Ovary (tissue), 9 donors: ENCODE data around the gene ASB2. TPM values are rescaled to one million over a fixed set of nuclear protein-coding genes. Genes with fewer than 3 reads are reported as not detected.

Experiments used
- DNase-seq, 5 donors: peaks; one replicate each; pipeline ENCODE4 v3.0.0-alpha.2; 2019 to 2020
- H3K27ac ChIP-seq, 2 donors: fragments of 200-600 bp; one replicate each; pipeline versions ENCODE4 v1.5.1 to v1.8.0; 2019 to 2022
- H3K27me3 ChIP-seq: fragments of 200-600 bp; one replicate; pipeline ENCODE4 v1.8.0; 2022
- H3K36me3 ChIP-seq: fragments of 200-600 bp; sonication (generic); one replicate; pipeline ENCODE4 v1.5.1; 2019
- H3K4me1 ChIP-seq: one replicate; pipeline ENCODE4 v1.8.1; 2013; ENCODE audit warnings: mild to moderate bottlenecking, moderate library complexity; ENCODE audit not compliant: insufficient read depth
- H3K4me3 ChIP-seq: fragments of 200-600 bp; sonication (generic); one replicate; pipeline ENCODE4 v1.5.1; 2017
- H3K9me3 ChIP-seq, 2 donors: fragments of 200-600 bp in 1 of 2; sonication (generic) in 1 of 2; one replicate each; pipeline versions ENCODE4 v1.5.1 to v1.8.1; 2013 to 2019; ENCODE audit warnings: mild to moderate bottlenecking in 1 of 2, moderate library complexity in 1 of 2
- EP300 ChIP-seq: sonication (generic); formaldehyde crosslinking; IDR thresholded peaks from one replicate; pipeline ENCODE4 v1.6.1; 2017; ENCODE audit warnings: antibody characterized with exemption
- POLR2A ChIP-seq: fragments of 450-650 bp; IDR thresholded peaks from one replicate; pipeline ENCODE4 v1.6.1; 2017; ENCODE audit warnings: antibody characterized with exemption, mild to moderate bottlenecking, moderate library complexity
- WGBS, 3 donors: extraction: QIAGEN DNeasy Blood & Tissue Kit in 1 of 3; methylation state at CpG; one replicate each; pipeline versions ENCODE4 v1.1.5 to v1.1.7; 2013 to 2017; 5-methylcytosine and 5-hydroxymethylcytosine counted together
- intact Hi-C, 4 donors: fragments of 100-400 bp; cut with DNase I; formaldehyde crosslinking; loops; one replicate each; pipeline versions ENCODE4 v1.11.0 to v1.15.1; 2022 to 2023
- polyA plus RNA-seq, 2 donors: library from polyadenylated mRNA; stranded (reverse); fragments of 200-250 nt in 1 of 2; fragments of 350-450 nt in 1 of 2; fragmentation: Illumina TruSeq in 1 of 2; extraction: RNeasy Lipid Tissue Mini Kit (QIAGEN cat#74804) in 1 of 2; gene quantifications; one replicate each; pipeline ENCODE4 v1.2.3, GENCODE V29; 2013 to 2014
- total RNA-seq, 7 donors: library from RNA; depleted of rRNA in 2 of 7; stranded (reverse); fragments of >200 nt in 2 of 7; fragmentation: NEBNext Ultra II Directional in 3 of 7; extraction: Animal tissue kit (Norgen Biotek cat#: 25700) in 3 of 7; gene quantifications; one replicate each; pipeline versions ENCODE4 v1.1.0 to v1.2.4, GENCODE V29; 2016 to 2023
- TF ChIP-seq, protein P1 (sequence below), 3 donors: fragments of 450-650 bp in 2 of 3; fragments of 200-600 bp in 1 of 3; IDR thresholded peaks; one replicate each; pipeline versions ENCODE4 v1.5.1 to v1.8.0; 2016 to 2022; ENCODE audit warnings: antibody characterized with exemption in 3 of 3, mild to moderate bottlenecking in 1 of 3
- donor health status: DM: no; HTN: no; CAD: no; lungs with moderate emphysema.
- donor health status: DM: no; HTN: no; CAD: no.
- donor health status: Bipolar disorder and iron deficiency.
- donor health status: DM: yes; HTN: yes; CAD: no.
- donor health status: DM: no; HTN: no; CAD: no.
- donor health status: DM: yes; HTN: yes; CAD: no.

ASB2 gene
- total and polyA plus RNA-seq, 9 donors = 1.3 to 25.6 (median 3.0) TPM

DNA sequence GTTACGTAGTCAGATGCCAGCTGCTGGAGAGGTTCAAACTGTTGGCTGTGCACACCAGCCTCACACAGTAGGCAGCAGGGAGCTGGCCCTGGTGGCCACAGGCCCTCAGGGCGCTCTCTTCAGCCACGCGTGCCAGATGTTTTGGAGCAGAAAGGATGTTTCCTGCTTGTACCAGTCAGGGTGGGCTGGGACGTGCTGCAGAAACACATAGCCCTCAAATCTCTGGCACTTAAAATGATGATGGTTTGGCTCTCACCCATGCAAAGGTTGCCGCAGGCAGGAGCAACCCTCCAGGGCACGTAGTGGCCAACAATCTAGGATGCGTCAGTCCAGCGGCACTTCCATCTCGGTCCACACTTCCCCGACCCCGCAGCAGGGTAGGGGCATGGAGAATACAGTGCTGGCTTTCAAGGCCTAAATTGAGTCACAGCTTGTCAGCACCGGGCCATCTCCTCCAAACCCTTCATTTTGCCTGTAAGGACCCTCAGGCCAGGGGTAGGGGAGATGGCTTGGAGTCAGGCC lies 50.9 kb downstream of the ASB2 start:
- Histone ChIP-seq H3K9me3 (no peaks in the 10 kb centered on the region), H3K27me3 (no peaks in the 10 kb centered on the region), H3K4me1 (no peaks in the 10 kb centered on the region), H3K36me3 (no peaks in the 10 kb centered on the region), H3K4me3 (no peak overlapping the region), H3K27ac (no peak overlapping the region)
- TF ChIP-seq, protein P1, sequence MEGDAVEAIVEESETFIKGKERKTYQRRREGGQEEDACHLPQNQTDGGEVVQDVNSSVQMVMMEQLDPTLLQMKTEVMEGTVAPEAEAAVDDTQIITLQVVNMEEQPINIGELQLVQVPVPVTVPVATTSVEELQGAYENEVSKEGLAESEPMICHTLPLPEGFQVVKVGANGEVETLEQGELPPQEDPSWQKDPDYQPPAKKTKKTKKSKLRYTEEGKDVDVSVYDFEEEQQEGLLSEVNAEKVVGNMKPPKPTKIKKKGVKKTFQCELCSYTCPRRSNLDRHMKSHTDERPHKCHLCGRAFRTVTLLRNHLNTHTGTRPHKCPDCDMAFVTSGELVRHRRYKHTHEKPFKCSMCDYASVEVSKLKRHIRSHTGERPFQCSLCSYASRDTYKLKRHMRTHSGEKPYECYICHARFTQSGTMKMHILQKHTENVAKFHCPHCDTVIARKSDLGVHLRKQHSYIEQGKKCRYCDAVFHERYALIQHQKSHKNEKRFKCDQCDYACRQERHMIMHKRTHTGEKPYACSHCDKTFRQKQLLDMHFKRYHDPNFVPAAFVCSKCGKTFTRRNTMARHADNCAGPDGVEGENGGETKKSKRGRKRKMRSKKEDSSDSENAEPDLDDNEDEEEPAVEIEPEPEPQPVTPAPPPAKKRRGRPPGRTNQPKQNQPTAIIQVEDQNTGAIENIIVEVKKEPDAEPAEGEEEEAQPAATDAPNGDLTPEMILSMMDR (IDR thresholded peaks at IDR 0.05) = no peak
- WGBS, 3 donors = 85 to 94% (median 86%) methylated on average over 13 of the region's 13 CpGs
- no peak for DNase-seq
- intact Hi-C loops = no loop called here

DNA sequence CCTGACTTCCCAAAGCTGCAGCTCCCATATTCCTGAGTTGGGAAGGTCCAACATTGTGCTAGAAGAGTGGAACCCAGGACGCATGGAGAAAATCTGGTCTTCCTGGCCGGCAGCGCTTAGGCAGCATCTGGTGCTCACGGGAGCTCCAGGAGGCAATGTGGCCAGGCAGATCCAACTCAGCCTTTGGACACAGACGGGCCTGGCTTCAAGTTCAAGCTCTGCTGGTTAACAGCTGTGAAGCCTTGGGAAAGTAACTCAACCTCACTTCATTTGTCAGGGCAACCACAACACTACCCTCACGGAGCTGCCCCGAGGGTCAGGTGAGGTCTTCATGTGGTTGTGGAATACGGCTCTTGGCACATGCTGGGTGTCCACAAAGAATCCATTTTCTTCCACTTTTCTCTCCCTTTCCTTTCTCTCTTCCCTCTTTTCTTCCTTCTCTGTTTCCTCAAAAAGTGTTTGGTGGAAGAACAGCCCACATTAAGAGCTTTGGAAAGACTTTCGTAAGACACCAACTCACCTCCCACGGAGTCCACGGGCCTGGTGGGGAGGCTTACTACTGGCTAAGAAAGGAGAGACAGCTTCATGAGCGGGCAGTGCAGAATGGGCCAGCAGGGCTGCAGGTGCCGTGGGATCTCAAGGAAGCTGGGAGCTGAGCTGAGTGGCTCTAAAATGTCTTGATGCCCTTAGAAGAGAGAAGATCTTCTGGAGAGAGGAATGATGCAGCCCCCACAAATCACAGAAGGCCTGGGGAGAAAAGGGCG lies 51.6 kb downstream of the ASB2 start:
- DNase-seq = no peak
- intact Hi-C loops = no loop called here
- TF ChIP-seq EP300 (no peak), POLR2A (no peak)
- TF ChIP-seq, protein P1 (IDR thresholded peaks at IDR 0.05) = no peak
- H3K4me1 ChIP-seq = no peaks in the 10 kb centered on the region
- H3K36me3 ChIP-seq = no peaks in the 10 kb centered on the region
- no peaks in the 10 kb centered on the region for H3K9me3 ChIP-seq
- H3K27me3 ChIP-seq = no peaks in the 10 kb centered on the region
- H3K27ac ChIP-seq = no peak overlapping the region
- 80 to 87% (median 83%) methylated on average over 14 of the region's 14 CpGs for WGBS, 3 donors
- H3K4me3 ChIP-seq = no peak overlapping the region

DNA sequence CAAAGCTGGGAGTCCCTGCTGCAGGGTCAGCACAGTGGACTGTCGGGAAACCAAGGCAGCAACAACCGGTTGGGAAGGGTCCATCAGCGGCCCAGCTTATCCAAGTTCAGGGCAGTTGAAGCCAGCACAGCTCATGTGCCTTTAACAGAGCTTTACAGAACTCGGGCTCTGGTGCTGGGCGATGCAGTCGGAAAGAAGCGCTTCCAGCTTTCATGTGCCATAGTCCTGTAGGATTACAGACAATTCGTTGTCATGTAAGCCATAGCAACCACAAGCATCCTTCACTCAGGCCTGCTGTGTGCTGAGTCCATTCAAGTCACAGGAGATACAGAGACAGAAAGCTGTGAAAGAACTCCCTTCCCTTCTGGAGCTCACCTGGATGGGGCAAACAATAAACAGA lies 52.7 kb downstream of the ASB2 start:
- Histone ChIP-seq H3K36me3 (no peaks in the 10 kb centered on the region), H3K4me3 (no peak overlapping the region), H3K4me1 (no peaks in the 10 kb centered on the region), H3K27ac (no peak overlapping the region), H3K27me3 (no peaks in the 10 kb centered on the region), H3K9me3 (no peaks in the 10 kb centered on the region)
- no peak for DNase-seq
- intact Hi-C loops = no loop called here
- WGBS, 3 donors = 77 to 83% (median 80%) methylated on average over 8 of the region's 8 CpGs
- no peak for TF ChIP-seq EP300
- no peak for TF ChIP-seq POLR2A
- TF ChIP-seq, protein P1 (IDR thresholded peaks at IDR 0.05) = no peak

DNA sequence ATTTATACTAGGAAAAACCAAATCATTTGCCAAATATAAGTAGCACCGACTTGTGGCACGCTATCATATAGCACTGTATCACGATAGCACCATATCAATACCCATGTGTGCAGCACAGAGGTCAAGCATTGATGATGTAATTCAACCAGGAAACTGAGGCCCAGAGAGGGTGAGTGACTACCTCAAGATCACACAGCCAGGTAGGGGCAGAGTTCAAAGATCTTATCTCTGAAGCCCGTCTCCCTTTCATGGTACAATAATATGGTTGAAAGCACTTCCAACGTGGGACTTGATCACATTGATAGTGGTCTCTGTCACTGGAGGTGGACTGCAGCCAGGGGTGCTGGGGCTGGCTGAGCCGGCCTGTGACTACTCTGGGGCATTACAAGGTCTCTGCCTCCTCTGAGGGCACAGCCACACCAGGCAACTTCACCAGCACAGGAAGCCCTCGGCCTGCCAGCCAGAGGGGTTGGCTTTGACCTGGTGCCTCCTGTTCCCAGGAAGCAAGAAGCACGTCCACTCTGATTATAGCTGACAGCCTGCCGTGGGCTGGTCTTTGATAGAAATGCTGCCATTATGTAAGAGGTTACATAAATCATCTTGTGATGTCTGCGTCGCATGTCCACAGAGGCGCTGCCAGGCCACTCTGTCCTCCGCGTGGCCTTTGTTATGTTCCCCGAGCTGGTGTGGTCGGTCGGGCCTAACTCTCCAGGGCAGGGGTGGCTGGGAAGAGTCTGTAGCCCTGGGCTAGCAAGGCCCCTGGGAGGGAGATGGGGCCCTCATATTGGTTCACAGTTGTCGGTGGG lies 55.2 kb downstream of the ASB2 start:
- no peak overlapping the region for H3K4me3 ChIP-seq
- WGBS, 3 donors = 76 to 83% (median 78%) methylated on average over 18 of the region's 18 CpGs

More for the DNA sequence above, 55.2 kb downstream of the ASB2 start:
- Histone ChIP-seq H3K9me3 (no peaks in the 10 kb centered on the region), H3K27me3 (no peaks in the 10 kb centered on the region), H3K36me3 (no peaks in the 10 kb centered on the region), H3K27ac (no peak overlapping the region), H3K4me1 (no peaks in the 10 kb centered on the region)
- TF ChIP-seq, protein P1 (IDR thresholded peaks at IDR 0.05) = no peak
- TF ChIP-seq EP300 = no peak
- TF ChIP-seq POLR2A = no peak
- intact Hi-C loops = no loop called here
- DNase-seq = no peak
